K562 (cell line): ENCODE measurements around the gene ITPR3. TPM values are rescaled to one million over a fixed set of nuclear protein-coding genes. Genes with fewer than 3 reads are reported as not detected.

Experiments
- ATAC-seq: fragments of 200-7000 bp; cut with Tn5 transposase; 3 replicates; pipeline ENCODE4 v1.9.1; 2020; ENCODE audit warnings: moderate library complexity
- BruUV-seq: library from RNA; stranded (reverse); fragments of 400-500 nt; replicated peaks from 2 replicates; lab custom pipeline; 2021; lab: Mats Ljungman, UMichigan
- CTCF ChIA-PET: fragments of 300-600 bp; formaldehyde crosslinking; extraction: SDS; loops from one replicate; lab custom pipeline; 2021; ENCODE audit warnings: low intra/inter-chr PET ratio; lab: Yijun Ruan, JAX
- POLR2A ChIA-PET: fragments of 300-600, 350-650 bp; sonication (Branson Sonifier 250); formaldehyde crosslinking; extraction: SDS; loops from one replicate; lab custom pipeline; 2021; ENCODE audit warnings: antibody characterized with exemption, inconsistent platforms; lab: Yijun Ruan, JAX
- DNase-seq, 4 experiments: peaks; one replicate each; pipeline versions ENCODE4 v3.0.0 to v3.0.0-alpha.2; 2011 to 2018; ENCODE audit warnings: low spot score in 3 of 4, mixed read lengths in 3 of 4; ENCODE audit errors: extremely low read depth in 1 of 4
- FAIRE-seq: peaks from 2 replicates; lab custom pipeline; 2011; peaks lifted over from hg19 to GRCh38; lab: Jason Lieb, UNC
- H2AFZ ChIP-seq: 2 replicates; pipeline ENCODE4 v1.6.0; 2011; ENCODE audit warnings: low read depth, low read length, control low read depth, inconsistent platforms
- H3K27ac ChIP-seq: fragments of 200-600 bp; 3 replicates; pipeline ENCODE4 v1.8.0; 2011; ENCODE audit warnings: low read depth, mild to moderate bottlenecking, control low read depth, inconsistent platforms, low read length, moderate library complexity, mixed read lengths; ENCODE audit errors: extremely low read depth
- H3K27me3 ChIP-seq, 2 experiments: fragments of 300-600 bp in 1 of 2; 2 replicates in 1 of 2; 3 replicates in 1 of 2; pipeline versions ENCODE4 v1.6.0 to v1.8.0; 2011; ENCODE audit warnings: inconsistent platforms in 2 of 2, low read length in 2 of 2, mild to moderate bottlenecking in 1 of 2, mixed read lengths in 1 of 2, moderate library complexity in 1 of 2; ENCODE audit not compliant: control insufficient read depth in 2 of 2, insufficient read depth in 2 of 2
- H3K36me3 ChIP-seq: fragments of 300-600 bp; 3 replicates; pipeline ENCODE4 v1.8.0; 2011; ENCODE audit warnings: mild to moderate bottlenecking, low read length, inconsistent platforms; ENCODE audit not compliant: control insufficient read depth, insufficient read depth
- H3K4me1 ChIP-seq, 2 experiments: fragments of 200-600 bp in 1 of 2; replicated peaks in 1 of 2; 2 replicates in 1 of 2; 3 replicates in 1 of 2; pipeline versions ENCODE4 v1.5.1 to v1.8.0; 2011; ENCODE audit warnings: inconsistent platforms in 2 of 2, low read length in 2 of 2, mild to moderate bottlenecking in 1 of 2, mixed read lengths in 1 of 2, moderate library complexity in 1 of 2; ENCODE audit not compliant: control insufficient read depth in 2 of 2, insufficient read depth in 2 of 2
- H3K4me2 ChIP-seq: 2 replicates; pipeline ENCODE4 v1.6.1; 2011; ENCODE audit warnings: low read length, control low read depth, inconsistent platforms, mixed read lengths; ENCODE audit not compliant: insufficient read depth
- H3K4me3 ChIP-seq: fragments of 200-600 bp; sonication (generic), shearing (Covaris generic); 2 replicates; pipeline ENCODE4 v1.5.1; 2016; ENCODE audit warnings: control low read depth, inconsistent platforms
- H3K79me2 ChIP-seq: fragments of 200-600 bp; 3 replicates; pipeline ENCODE4 v1.8.0; 2011; ENCODE audit warnings: low read length, inconsistent platforms; ENCODE audit not compliant: control insufficient read depth, insufficient read depth
- H3K9ac ChIP-seq, 2 experiments: 2 replicates each; pipeline versions ENCODE4 v1.6.0 to v1.6.1; 2011; ENCODE audit warnings: low read depth in 2 of 2, low read length in 2 of 2, control low read depth in 1 of 2, inconsistent platforms in 1 of 2, mild to moderate bottlenecking in 1 of 2, mixed read lengths in 1 of 2; ENCODE audit not compliant: insufficient read depth in 1 of 2
- H3K9me1 ChIP-seq: one replicate; pipeline ENCODE4 v1.6.0; 2011; ENCODE audit warnings: inconsistent platforms, mild to moderate bottlenecking, low read length, moderate library complexity; ENCODE audit not compliant: control insufficient read depth, insufficient read depth
- H3K9me3 ChIP-seq: replicated peaks from 2 replicates; pipeline ENCODE4 v1.5.1; 2011; ENCODE audit warnings: low read depth, low read length, inconsistent platforms; ENCODE audit not compliant: control insufficient read depth, insufficient read depth
- H4K20me1 ChIP-seq: replicated peaks from 2 replicates; pipeline ENCODE4 v1.6.1; 2011; ENCODE audit warnings: low read length, inconsistent platforms, mixed read lengths; ENCODE audit not compliant: control insufficient read depth, insufficient read depth
- ATF3 ChIP-seq, 2 experiments: fragments of 450-650 bp in 1 of 2; sonication (generic) in 1 of 2; formaldehyde crosslinking in 1 of 2; IDR thresholded peaks in 1 of 2; conservative IDR thresholded peaks in 1 of 2; 2 replicates each; pipeline versions ENCODE4 v1.6.1 to v1.8.1; 2016 to 2023; ENCODE audit warnings: mild to moderate bottlenecking in 2 of 2, moderate library complexity in 2 of 2, inconsistent platforms in 1 of 2, missing genetic modification reagents in 1 of 2
- BHLHE40 ChIP-seq: IDR thresholded peaks from 2 replicates; pipeline ENCODE4 v1.6.1; 2011; ENCODE audit warnings: low read length, improper control_type of control experiment
- BRF2 ChIP-seq: IDR thresholded peaks from 3 replicates; pipeline ENCODE4 v1.6.1; 2011; ENCODE audit warnings: borderline replicate concordance, mild to moderate bottlenecking; ENCODE audit not compliant: insufficient read length, insufficient read depth
- COPS2 ChIP-seq: fragments of 450-650 bp; conservative IDR thresholded peaks from 2 replicates; pipeline ENCODE4 v1.6.1; 2016; ENCODE audit warnings: mild to moderate bottlenecking, moderate library complexity
- DEAF1 ChIP-seq: fragments of 450-650 bp; formaldehyde crosslinking; IDR thresholded peaks from 2 replicates; pipeline ENCODE4 v1.4.0; 2020; ENCODE audit warnings: mild to moderate bottlenecking, moderate library complexity
- FOSL1 ChIP-seq: fragments of 200-800 bp; sonication (Bioruptor generic); conservative IDR thresholded peaks from 2 replicates; pipeline ENCODE4 v1.6.1; 2016; ENCODE audit warnings: missing genetic modification characterization, missing compliant biosample characterization
- HDAC8 ChIP-seq: fragments of 450-650 bp; IDR thresholded peaks from 2 replicates; pipeline ENCODE4 v1.6.1; 2016; ENCODE audit warnings: mild to moderate bottlenecking, missing genetic modification characterization, moderate library complexity, missing compliant biosample characterization
- JUND ChIP-seq, 2 experiments: IDR thresholded peaks; 2 replicates in 1 of 2; 3 replicates in 1 of 2; pipeline ENCODE4 v1.6.1; 2011; ENCODE audit warnings: borderline replicate concordance in 2 of 2, low read depth in 2 of 2, low read length in 2 of 2, improper control_type of control experiment in 1 of 2, missing biosample characterization in 1 of 2, missing genetic modification characterization in 1 of 2, missing genetic modification reagents in 1 of 2
- MCM3 ChIP-seq: fragments of 450-650 bp; IDR thresholded peaks from 2 replicates; pipeline ENCODE4 v1.6.1; 2016
- RBBP5 ChIP-seq: fragments of 200-600 bp; sonication (generic); IDR thresholded peaks from 2 replicates; pipeline ENCODE4 v1.6.1; 2012; ENCODE audit warnings: borderline replicate concordance, mild to moderate bottlenecking, low read length, control low read depth, inconsistent platforms; ENCODE audit not compliant: insufficient read depth, poor library complexity, severe bottlenecking
- SNAPC5 ChIP-seq: fragments of 250-450 bp; sonication (Bioruptor Pico); IDR thresholded peaks from 2 replicates; pipeline ENCODE4 v1.8.0; 2021; ENCODE audit warnings: moderate library complexity, mild to moderate bottlenecking, inconsistent platforms
- SRF ChIP-seq, 2 experiments: fragments of 250-450, 450-650 bp in 1 of 2; sonication (Bioruptor Pico) in 1 of 2; sonication (generic) in 1 of 2; formaldehyde crosslinking; IDR thresholded peaks; 2 replicates each; pipeline versions ENCODE4 v1.5.0 to v1.5.1; 2020 to 2022; ENCODE audit warnings: mild to moderate bottlenecking in 1 of 2, missing genetic modification reagents in 1 of 2
- TFAM ChIP-seq: fragments of 250-450 bp; sonication (Bioruptor Pico); conservative IDR thresholded peaks from 2 replicates; pipeline ENCODE4 v1.5.0; 2021; ENCODE audit warnings: mild to moderate bottlenecking, moderate library complexity
- ZNF639 ChIP-seq, 2 experiments: fragments of 200-800 bp in 1 of 2; sonication (Bioruptor generic) in 1 of 2; sonication (generic) in 1 of 2; formaldehyde crosslinking in 1 of 2; IDR thresholded peaks in 1 of 2; conservative IDR thresholded peaks in 1 of 2; 2 replicates each; pipeline versions ENCODE4 v1.5.0 to v1.6.1; 2016 to 2020; ENCODE audit warnings: missing compliant biosample characterization in 1 of 2, missing genetic modification characterization in 1 of 2, missing genetic modification reagents in 1 of 2
- WGBS: fragments of 100-300 bp; shearing (Covaris generic); methylation state at CpG from one replicate; pipeline ENCODE4 v1.1.6; 2016; ENCODE audit warnings: low coverage, mixed read lengths; ENCODE audit not compliant: insufficient coverage; ENCODE audit errors: missing lambda C conversion rate; 5-methylcytosine and 5-hydroxymethylcytosine counted together
- in situ Hi-C: fragments of 300-500 bp; cut with MboI; formaldehyde crosslinking; loops from 4 replicates; pipeline ENCODE4 v1.15.0; 2018; ENCODE audit warnings: inconsistent platforms, mixed read lengths
- intact Hi-C: fragments of 100-400 bp; cut with micrococcal nuclease; formaldehyde crosslinking; loops from 2 replicates; pipeline ENCODE4 v1.14.2; 2022
- polyA plus RNA-seq, 8 experiments: library from polyadenylated mRNA; depleted of rRNA in 4 of 8; stranded (reverse) in 5 of 8; unstranded in 3 of 8; fragments of >200 nt; fragmentation: Nextera tagmentation in 2 of 8; fragmentation: Illumina TruSeq in 1 of 8; extraction: Ambion mirVana in 2 of 8; extraction: Trizol in 1 of 8; gene quantifications; 2 replicates each; pipeline versions ENCODE4 v1.2.1 to v1.2.3, GENCODE V29; 2011 to 2014; ENCODE audit warnings: inconsistent platforms in 1 of 8, missing spikeins in 1 of 8
- total RNA-seq, 7 experiments: library from RNA; depleted of rRNA in 6 of 7; stranded (reverse); fragments of >200 nt in 6 of 7; fragmentation: Illumina TruSeq in 2 of 7; extraction: Trizol in 2 of 7; gene quantifications; 2 replicates each; pipeline versions ENCODE4 v1.2.1 to v1.2.3, GENCODE V29; 2011 to 2021; ENCODE audit warnings: low replicate concordance in 1 of 7

ITPR3 gene
- total and polyA plus RNA-seq, 9 of the 15 experiments (the other 6 are each of a cell fraction or from before 2014, with no cell fraction given): 0.39 to 35.7 (median 13.2) TPM

GRCh38 chr6:33740204-33740608 is 119.1 kb downstream of the ITPR3 start (continued):
- TF ChIP-seq BRF2: no peak
- TF ChIP-seq ATF3 (IDR thresholded peaks at IDR 0.05): peak; percentile 90
- TF ChIP-seq ATF3 (CRISPR knock-in tag; conservative IDR thresholded peaks at IDR 0.05): no peak
- peak; percentile 50; the same call in 1 of the 2 replicates for TF ChIP-seq JUND (IDR thresholded peaks at IDR 0.05; ENCODE audit: borderline replicate concordance, low read depth, low read length)
- peak; percentile 10; the same call in 1 of the 3 replicates for TF ChIP-seq JUND (tag; IDR thresholded peaks at IDR 0.05; ENCODE audit: borderline replicate concordance, low read depth, low read length)
- TF ChIP-seq SNAPC5: no peak
- 0 out of 2 replicates have a peak, but pooled peaks have one; percentile 43 for TF ChIP-seq HDAC8

- WGBS: 11% methylated on average over 5 of the region's 5 CpGs
- no peaks in the 10 kb centered on the region for H3K79me2 ChIP-seq
- BruUV-seq: no TSS peak
- peaks cover 5% of the 10 kb centered on the region for H4K20me1 ChIP-seq
- peaks cover 18 to 57% of the 10 kb centered on the region in 2 experiments; a peak in 4 of 5 replicates for H3K27me3 ChIP-seq
- H3K9me3 ChIP-seq: no peaks in the 10 kb centered on the region
- FAIRE-seq (no peak), DNase-seq (no peak), ATAC-seq (no peak)
- H3K9me1 ChIP-seq: peaks cover 2% of the 10 kb centered on the region
- H3K27ac ChIP-seq: no peak overlapping the region
- no peak overlapping the region for H3K4me3 ChIP-seq
- no peak overlapping the region for H2AFZ ChIP-seq
- no peak overlapping the region for H3K9ac ChIP-seq
- POLR2A ChIA-PET: no interaction called here
- peaks cover 8 to 9% of the 10 kb centered on the region in 2 experiments; a peak in 2 of 5 replicates for H3K4me1 ChIP-seq
- intact Hi-C loops: no loop called here
- CTCF ChIA-PET: no interaction called here
- no peak overlapping the region for H3K4me2 ChIP-seq
- H3K36me3 ChIP-seq: no peaks in the 10 kb centered on the region
- in situ Hi-C loops: no loop called here
- TF ChIP-seq MCM3 (no peak), DEAF1 (no peak), BHLHE40 (peak; percentile 42; the same call in 1 of the 2 replicates), FOSL1 (tag) (peak; percentile 58), RBBP5 (no peak), ZNF639 (CRISPR knock-in tag; conservative IDR thresholded peaks at IDR 0.05 in 1 of 2, IDR thresholded peaks at IDR 0.05 in 1 of 2) (no peak), COPS2 (no peak), TFAM (CRISPR knock-in tag) (no peak), SRF (CRISPR knock-in tag; IDR thresholded peaks at IDR 0.05) (no peak)
These were observed 119.7 kb downstream of the ITPR3 start for GRCh38 chr6:33740794-33741193.
